TTC549 (cell line): Measurements from ENCODE around the gene CPSF7.
"Not testable (repeated sequence)": the region's sequence is repeated elsewhere in the genome, so short reads cannot be mapped to it uniquely, and the experiment has no call there.

Experiments
- FAIRE-seq: peaks from 2 replicates; lab custom pipeline; 2012; peaks lifted over from hg19 to GRCh38; lab: Jason Lieb, UNC

The CPSF7 gene

GRCh38 chr11:61383859-61384258 is 45.9 kb downstream of the CPSF7 start:
- FAIRE-seq: not testable (repeated sequence)

GRCh38 chr11:61380884-61381283 is 48.9 kb downstream of the CPSF7 start:
- no peak for FAIRE-seq

DNA sequence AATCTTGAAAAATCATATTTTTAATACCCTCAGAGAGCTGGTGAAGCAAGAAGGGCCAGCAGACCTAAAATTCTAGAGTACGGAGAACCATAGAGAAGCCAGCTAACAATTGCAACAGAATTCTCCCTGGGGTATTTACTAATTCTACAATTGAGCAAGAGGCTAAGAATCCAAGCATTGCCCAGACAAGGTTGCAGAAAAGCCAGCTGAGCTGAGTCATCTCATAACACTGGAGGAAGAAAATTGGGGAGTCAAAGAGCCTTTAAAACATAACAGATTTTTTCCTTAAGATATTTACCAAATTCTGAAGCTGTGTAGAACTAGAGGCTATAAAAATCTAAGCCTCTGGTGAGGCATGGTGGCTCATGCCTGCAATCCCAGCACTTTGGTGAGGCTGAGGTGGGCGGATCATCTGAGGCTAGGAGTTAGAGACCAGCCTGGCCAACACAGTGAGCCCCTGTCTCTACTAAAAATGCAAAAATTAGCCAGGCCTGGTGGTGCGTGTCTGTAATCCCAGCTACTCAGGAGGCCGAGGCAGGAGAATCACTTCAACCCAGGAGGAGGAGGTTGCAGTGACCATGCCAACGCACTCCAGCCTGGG is 51.0 kb downstream of the CPSF7 start:
- FAIRE-seq: no peak

DNA sequence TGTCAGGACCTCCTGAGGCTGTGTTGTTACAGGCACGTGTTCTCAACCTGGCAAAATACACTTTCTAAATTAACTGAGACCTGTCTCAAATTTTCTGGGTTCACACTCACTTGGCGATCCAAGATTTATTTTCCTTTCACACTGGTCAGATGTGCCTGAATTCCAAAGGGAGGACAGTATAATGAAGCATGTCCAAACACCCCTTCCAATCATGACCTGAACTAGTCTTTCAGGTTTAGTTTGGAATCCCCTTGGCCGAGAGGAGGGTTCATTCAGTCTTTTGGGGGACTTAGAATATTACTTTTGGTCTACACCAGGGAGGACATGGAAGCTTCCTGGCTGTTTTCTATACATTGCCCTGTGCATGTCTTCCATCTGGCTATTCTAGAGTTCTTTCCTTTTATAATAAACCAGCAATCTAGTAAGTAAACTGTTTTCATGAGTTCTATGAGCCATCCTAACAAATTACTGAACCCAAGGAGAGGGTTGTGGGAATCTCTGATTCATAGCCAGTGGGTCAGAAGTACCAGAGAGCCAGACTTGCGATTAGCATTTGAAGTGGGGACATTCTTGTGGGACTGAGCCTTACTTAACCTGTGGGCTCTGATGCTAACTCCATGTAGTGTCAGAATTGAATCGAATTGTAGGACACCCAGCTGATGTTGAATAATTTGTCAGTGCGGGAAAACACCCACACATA is 52.2 kb downstream of the CPSF7 start:
- FAIRE-seq: no peak

GRCh38 chr11:61375761-61376108 is 54.0 kb downstream of the CPSF7 start:
- no peak for FAIRE-seq

GRCh38 chr11:61372659-61373420 is 56.9 kb downstream of the CPSF7 start:
- FAIRE-seq: no peak

DNA sequence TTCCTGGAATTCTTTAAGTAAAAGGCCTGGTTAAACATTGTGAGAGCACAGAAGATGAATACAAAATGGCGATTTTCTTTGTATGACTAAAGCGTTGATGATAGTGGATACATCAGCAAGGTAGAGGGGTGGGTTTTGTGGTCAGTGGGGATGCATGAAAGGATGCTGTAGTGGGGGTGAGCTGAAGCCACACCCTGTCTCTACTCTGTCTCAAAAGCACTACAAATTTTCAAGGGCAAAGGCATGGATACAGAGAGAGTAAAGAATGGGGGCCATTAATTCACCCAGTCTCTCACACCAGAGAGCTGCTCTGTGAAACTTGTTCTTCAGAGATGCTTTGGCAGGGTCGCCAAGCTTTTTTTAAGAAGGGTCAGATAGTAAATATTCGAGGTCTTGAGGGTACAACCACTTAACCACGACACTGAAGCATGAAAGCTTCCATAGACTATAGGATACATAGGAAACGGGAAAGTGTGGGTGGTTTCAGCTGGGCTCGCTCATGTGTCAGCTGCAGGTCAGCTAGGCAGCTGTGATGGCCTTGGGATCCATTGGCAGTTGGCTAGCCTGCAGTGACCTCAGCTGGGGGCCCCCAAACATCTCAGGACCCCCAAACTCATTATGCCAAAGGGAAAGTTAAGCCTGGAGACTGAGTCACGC is 59.3 kb downstream of the CPSF7 start:
- no peak for FAIRE-seq

GRCh38 chr11:61369372-61370348 is 60.1 kb downstream of the CPSF7 start:
- FAIRE-seq: no peak

DNA sequence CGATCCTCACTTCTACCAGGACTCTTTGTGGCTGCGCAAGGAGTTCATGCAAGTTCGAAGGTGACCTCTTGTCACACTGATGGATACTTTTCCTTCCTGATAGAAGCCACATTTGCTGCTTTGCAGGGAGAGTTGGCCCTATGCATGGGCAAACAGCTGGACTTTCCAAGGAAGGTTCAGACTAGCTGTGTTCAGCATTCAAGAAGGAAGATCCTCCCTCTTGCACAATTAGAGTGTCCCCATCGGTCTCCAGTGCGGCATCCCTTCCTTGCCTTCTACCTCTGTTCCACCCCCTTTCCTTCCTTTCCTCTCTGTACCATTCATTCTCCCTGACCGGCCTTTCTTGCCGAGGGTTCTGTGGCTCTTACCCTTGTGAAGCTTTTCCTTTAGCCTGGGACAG is 61.1 kb downstream of the CPSF7 start:
- FAIRE-seq: no peak

DNA sequence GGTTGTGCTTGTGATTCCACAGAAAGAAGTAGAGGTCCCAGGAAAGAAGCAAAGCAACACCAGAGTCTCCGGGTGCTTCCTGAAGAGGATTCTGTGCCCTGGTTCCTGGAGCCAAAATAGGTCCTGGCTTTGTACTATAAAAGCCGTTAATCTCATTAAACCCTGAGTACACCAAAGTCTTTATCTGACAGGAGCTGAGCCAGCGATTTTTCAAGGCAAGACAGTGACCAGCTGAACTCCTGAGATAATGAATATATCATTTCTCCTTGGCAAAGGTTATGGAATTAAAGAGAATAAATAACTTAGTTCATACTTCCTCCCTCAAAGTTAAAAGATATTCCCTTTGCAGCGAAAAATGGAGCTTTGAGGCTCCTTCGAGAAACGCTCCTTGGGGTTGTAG is 62.4 kb downstream of the CPSF7 start:
- FAIRE-seq: no peak

DNA sequence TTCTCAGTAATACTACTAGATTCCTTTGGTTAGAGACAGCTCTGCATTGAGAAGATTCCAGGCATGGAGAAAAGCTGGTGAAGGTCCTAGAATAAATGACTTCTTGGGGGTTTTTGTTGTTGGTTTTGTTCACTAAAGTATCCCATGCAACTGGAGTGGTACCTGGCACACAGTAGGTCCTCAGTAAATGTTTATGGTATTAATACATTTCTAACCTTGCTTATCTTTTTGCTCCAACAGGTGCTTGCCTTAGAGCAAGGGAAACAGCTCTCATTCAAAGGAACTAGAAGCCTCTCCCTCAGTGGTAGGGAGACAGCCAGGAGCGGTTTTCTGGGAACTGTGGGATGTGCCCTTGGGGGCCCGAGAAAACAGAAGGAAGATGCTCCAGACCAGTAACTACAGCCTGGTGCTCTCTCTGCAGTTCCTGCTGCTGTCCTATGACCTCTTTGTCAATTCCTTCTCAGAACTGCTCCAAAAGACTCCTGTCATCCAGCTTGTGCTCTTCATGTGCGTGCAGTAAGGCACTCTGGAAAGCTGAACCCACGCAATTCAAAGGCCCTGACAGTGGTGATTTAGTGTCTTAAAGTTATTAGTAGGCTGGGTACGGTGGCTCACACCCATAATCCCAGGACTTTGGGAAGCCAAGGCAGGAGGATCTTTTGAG is 65.6 kb downstream of the CPSF7 start:
- FAIRE-seq: no peak

- FAIRE-seq: no peak
These were observed 67.3 kb downstream of the CPSF7 start for GRCh38 chr11:61362542-61362875.

- no peak for FAIRE-seq
These were observed 67.8 kb downstream of the CPSF7 start, which contains the start of the genes CYB561A3 and TMEM138 for GRCh38 chr11:61361741-61362541. Gene CYB561A3, minus strand, starts transcription at chr11:61361882. Its CDS starts 5,169 bp downstream, at chr11:61356713. Gene TMEM138, plus strand, starts transcription at chr11:61362374. Its CDS starts 2,017 bp downstream, at chr11:61364391.

DNA sequence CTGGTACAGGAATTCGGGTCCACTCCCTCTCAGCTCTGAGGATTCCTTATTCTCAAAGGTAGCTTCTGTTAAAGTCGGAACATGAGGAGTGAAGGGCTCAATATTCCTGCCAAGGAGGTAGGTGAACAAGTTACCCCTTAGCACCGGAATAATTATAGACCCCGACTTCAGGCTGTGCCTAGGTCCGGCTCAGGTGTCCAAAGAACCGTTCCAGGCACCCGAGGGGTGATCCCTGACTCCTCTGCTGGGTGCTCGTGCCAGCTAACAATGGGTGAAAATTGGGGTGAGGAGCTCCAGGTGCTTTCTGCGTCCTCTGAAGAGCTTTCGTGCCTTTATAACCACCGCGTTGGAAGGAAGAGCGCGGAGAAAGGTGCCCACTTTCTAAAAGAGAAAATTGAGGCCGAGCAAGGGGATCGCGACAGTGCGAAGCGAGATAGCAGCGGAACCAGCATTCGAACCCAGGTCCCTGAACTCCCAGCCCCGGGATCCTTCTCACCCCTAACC is 68.5 kb downstream of the CPSF7 start:
- FAIRE-seq: no peak

DNA sequence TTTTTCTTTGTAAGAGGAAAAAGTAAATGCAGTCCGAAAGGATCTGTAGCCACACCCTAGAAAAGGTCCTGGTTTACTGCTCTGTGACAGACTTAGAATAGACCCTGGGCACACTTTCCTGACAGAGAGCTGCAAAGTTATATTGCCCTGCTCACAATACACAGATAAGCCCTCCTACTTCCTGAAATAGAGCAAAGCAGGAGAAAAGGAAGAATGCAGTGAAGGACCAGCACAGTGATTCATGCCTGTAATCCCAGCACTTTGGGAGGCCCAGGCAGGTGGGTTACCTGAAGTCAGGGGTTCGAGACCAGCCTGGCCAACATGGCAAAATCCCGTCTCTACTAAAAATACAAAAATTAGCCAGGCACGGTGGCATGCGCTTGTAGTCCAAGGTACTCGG is 70.3 kb downstream of the CPSF7 start:
- no peak for FAIRE-seq

DNA sequence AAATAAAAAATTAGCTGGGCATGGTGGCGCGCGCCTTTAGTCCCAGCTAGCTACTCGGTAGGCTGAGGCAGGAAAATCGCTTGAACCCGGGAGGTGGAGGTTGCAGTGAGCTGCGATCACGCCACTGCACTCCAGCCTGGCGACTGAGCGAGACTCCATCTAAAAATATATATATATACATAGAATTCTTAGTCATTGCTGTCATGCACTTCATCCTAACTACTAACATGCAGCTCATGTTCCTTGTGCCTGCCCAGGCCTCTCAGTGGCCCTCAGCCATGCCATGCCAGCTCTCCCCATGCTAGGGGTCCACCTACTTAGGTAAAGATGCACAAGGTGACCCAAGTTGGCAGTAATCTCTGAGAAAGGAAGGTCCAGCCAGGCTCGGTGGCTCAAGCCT is 71.2 kb downstream of the CPSF7 start:
- no peak for FAIRE-seq

- FAIRE-seq: no peak
These were observed 71.9 kb downstream of the CPSF7 start for GRCh38 chr11:61357894-61358239.

GRCh38 chr11:61357233-61357893 is 72.4 kb downstream of the CPSF7 start:
- FAIRE-seq: no peak

- no peak for FAIRE-seq
These were observed 73.1 kb downstream of the CPSF7 start for GRCh38 chr11:61356706-61357105.

- FAIRE-seq: no peak
These were observed 75.6 kb downstream of the CPSF7 start for GRCh38 chr11:61354208-61354607.
